ENCODE data around the gene HOXD9.

The HOXD9 gene

DNA sequence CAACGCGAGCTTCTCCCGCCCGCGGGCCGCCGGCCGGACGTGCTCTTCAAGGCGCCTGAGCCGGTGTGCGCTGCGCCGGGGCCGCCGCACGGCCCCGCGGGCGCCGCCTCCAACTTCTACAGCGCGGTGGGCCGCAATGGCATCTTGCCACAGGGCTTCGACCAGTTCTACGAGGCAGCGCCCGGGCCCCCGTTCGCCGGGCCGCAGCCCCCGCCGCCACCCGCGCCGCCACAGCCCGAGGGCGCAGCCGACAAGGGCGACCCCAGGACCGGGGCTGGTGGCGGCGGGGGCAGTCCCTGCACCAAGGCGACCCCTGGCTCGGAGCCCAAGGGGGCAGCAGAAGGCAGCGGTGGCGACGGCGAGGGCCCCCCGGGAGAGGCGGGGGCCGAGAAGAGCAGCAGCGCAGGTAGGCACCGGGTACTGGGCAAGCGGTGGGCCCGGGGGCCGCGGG lies 14.8 kb upstream of the HOXD9 start:
- no peaks in the 10 kb centered on the region for H3K9me3 ChIP-seq (ENCODE audit: control extremely low read depth in 1 of 5, control insufficient read depth in 4 of 5, insufficient read depth in 2 of 5, low read depth in 1 of 5, low read length in 4 of 5)
- H3K4me1 ChIP-seq (ENCODE audit: control extremely low read depth in 1 of 4, control insufficient read depth in 4 of 4, insufficient read depth in 4 of 4, low read length in 3 of 4), result peaks cover 0 to 10% (median 8%) of the 10 kb centered on the region in 4 experiments
- WGBS (ENCODE audit: insufficient coverage), result 3% methylated on average over 43 of the region's 59 CpGs
- H3K36me3 ChIP-seq (ENCODE audit: control insufficient read depth in 4 of 4, insufficient read depth in 4 of 4, low read length in 3 of 4), result no peaks in the 10 kb centered on the region
- H3K4me3 ChIP-seq (ENCODE audit: control insufficient read depth in 1 of 7, extremely low read depth in 1 of 7, insufficient read depth in 4 of 7, low read depth in 2 of 7, low read length in 6 of 7), result no peak overlapping the region
- H3K27me3 ChIP-seq (replicated peaks in 2 of 5; ENCODE audit: control insufficient read depth in 4 of 5, insufficient read depth in 5 of 5, low read length in 4 of 5), result peaks cover 25 to 99% (median 58%) of the 10 kb centered on the region in 5 experiments
- no peak for DNase-seq
- no peak overlapping the region for H3K27ac ChIP-seq (ENCODE audit: insufficient read depth in 1 of 2, low read depth in 1 of 2, low read length in 2 of 2, poor library complexity in 1 of 2, severe bottlenecking in 2 of 2)
- POLR2A ChIA-PET, result no interaction called here
- CTCF ChIA-PET, result no interaction called here

GRCh38 chr2:176109192-176109901 lies 13.2 kb upstream of the HOXD9 start:
- H3K4me1 ChIP-seq (ENCODE audit: control extremely low read depth in 1 of 4, control insufficient read depth in 4 of 4, insufficient read depth in 4 of 4, low read length in 3 of 4), result peaks cover 0 to 10% (median 8%) of the 10 kb centered on the region in 4 experiments
- POLR2A ChIA-PET, result no interaction called here
- DNase-seq, result no peak
- H3K4me3 ChIP-seq (ENCODE audit: control insufficient read depth in 1 of 7, extremely low read depth in 1 of 7, insufficient read depth in 4 of 7, low read depth in 2 of 7, low read length in 6 of 7), result no peak overlapping the region
- H3K27ac ChIP-seq (ENCODE audit: insufficient read depth in 1 of 2, low read depth in 1 of 2, low read length in 2 of 2, poor library complexity in 1 of 2, severe bottlenecking in 2 of 2), result no peak overlapping the region
- H3K27me3 ChIP-seq (replicated peaks in 2 of 5; ENCODE audit: control insufficient read depth in 4 of 5, insufficient read depth in 5 of 5, low read length in 4 of 5), result peaks cover 24 to 99% (median 57%) of the 10 kb centered on the region in 5 experiments
- WGBS (ENCODE audit: insufficient coverage), result 6% methylated on average over 20 of the region's 26 CpGs
- CTCF ChIA-PET, result interaction anchor here (1.6 to 3.6 kb wide), 5 partner anchors 7 to 1039 kb away, joined by 4 to 27 read pairs (median 12); partner anchors contain the start of gene HOXD9
- no peaks in the 10 kb centered on the region for H3K9me3 ChIP-seq (ENCODE audit: control extremely low read depth in 1 of 5, control insufficient read depth in 4 of 5, insufficient read depth in 2 of 5, low read depth in 1 of 5, low read length in 4 of 5)
- H3K36me3 ChIP-seq (ENCODE audit: control insufficient read depth in 4 of 4, insufficient read depth in 4 of 4, low read length in 3 of 4), result no peaks in the 10 kb centered on the region

DNA sequence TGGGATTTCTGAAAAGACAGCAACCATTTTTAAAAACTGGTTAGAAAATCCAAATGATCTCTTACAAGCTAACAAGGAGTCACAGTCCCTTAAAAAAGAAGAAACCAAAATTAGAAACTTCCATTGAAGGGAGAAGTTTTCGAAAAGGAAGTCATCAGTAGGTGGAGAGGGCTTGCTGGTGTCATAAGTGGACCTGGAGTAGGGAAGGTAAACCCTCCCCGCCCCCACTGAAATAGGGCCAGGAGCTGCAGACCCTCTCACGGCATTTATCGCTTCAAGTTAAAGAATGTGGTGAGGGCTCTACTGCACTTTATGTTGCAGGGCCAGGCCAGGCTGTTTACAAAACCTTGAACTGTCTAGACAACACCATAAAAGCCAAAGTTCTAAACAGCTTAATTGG lies 12.6 kb upstream of the HOXD9 start:
- CTCF ChIA-PET, result interaction anchor here (0.7 to 3.6 kb wide), 12 partner anchors 8 to 1038 kb away, joined by 3 to 27 read pairs (median 6); partner anchors contain the start of gene HOXD9
- Histone ChIP-seq H3K4me3 (ENCODE audit: control insufficient read depth in 1 of 7, extremely low read depth in 1 of 7, insufficient read depth in 4 of 7, low read depth in 2 of 7, low read length in 6 of 7) (no peak overlapping the region), H3K27me3 (replicated peaks in 2 of 5; ENCODE audit: control insufficient read depth in 4 of 5, insufficient read depth in 5 of 5, low read length in 4 of 5) (peaks cover 25 to 99% (median 63%) of the 10 kb centered on the region in 5 experiments), H3K27ac (ENCODE audit: insufficient read depth in 1 of 2, low read depth in 1 of 2, low read length in 2 of 2, poor library complexity in 1 of 2, severe bottlenecking in 2 of 2) (no peak overlapping the region), H3K4me1 (ENCODE audit: control extremely low read depth in 1 of 4, control insufficient read depth in 4 of 4, insufficient read depth in 4 of 4, low read length in 3 of 4) (peaks cover 0 to 10% (median 6%) of the 10 kb centered on the region in 4 experiments), H3K36me3 (ENCODE audit: control insufficient read depth in 4 of 4, insufficient read depth in 4 of 4, low read length in 3 of 4) (no peaks in the 10 kb centered on the region), H3K9me3 (ENCODE audit: control extremely low read depth in 1 of 5, control insufficient read depth in 4 of 5, insufficient read depth in 2 of 5, low read depth in 1 of 5, low read length in 4 of 5) (peaks cover 0 to 3% (median 0%) of the 10 kb centered on the region in 5 experiments)
- POLR2A ChIA-PET, result no interaction called here
- 10% methylated on average over 3 of the region's 4 CpGs for WGBS (ENCODE audit: insufficient coverage)
- DNase-seq, result no peak

DNA sequence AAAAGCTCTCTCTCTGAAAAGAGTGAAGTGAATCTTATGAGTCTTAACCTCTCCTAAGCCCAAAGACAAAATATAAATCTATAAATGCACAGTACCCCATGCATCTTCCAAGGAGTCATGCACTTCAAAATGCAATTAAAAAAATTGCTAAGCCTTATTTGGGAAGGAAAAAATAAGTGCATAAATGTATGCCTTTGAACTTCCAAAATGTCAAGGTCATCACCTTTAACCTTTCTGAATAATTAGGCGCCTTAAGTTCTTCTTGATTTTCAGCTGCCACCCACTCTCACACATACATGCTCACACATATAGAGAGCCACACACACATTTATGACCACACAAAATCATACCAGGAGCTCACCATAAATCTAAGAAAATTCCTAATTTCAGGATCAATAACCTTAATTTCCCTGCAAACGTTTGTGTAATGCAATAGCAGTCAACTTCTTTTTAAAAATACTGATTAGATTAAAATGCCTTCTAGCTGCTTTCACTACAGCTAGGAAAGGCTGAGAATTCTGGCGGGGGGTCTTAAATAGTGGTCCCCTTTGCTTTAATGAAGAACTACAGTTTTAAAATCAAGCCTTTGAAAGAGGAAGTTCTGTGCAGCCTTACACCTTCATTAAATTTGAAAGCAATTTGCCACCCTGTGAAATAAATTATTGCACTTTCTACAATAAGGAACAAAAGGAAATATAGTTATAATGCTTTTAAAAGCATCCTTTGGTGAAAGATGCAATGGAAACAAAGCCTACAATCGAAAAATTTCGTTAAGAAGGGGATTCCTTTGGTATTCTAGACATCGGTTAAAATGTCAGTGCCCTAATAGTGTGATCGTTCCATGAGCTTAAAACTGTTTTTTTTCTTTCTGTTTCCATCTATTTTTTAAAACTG lies 11.9 kb upstream of the HOXD9 start:
- peak in 1 of 3 donors; percentile 45 for DNase-seq
- ChIA-PET CTCF (interaction anchor here (0.7 to 3.6 kb wide), 21 partner anchors 9 to 1038 kb away, joined by 3 to 27 read pairs (median 4); partner anchors contain the start of gene HOXD9), POLR2A (interaction anchor here (0.6 to 1.2 kb wide), 2 partner anchors 9 to 911 kb away, joined by 3 to 5 read pairs; no protein-coding TSS in a partner anchor)
- Histone ChIP-seq H3K27me3 (replicated peaks in 2 of 5; ENCODE audit: control insufficient read depth in 4 of 5, insufficient read depth in 5 of 5, low read length in 4 of 5) (peaks cover 29 to 99% (median 69%) of the 10 kb centered on the region in 5 experiments), H3K27ac (ENCODE audit: insufficient read depth in 1 of 2, low read depth in 1 of 2, low read length in 2 of 2, poor library complexity in 1 of 2, severe bottlenecking in 2 of 2) (no peak overlapping the region), H3K36me3 (ENCODE audit: control insufficient read depth in 4 of 4, insufficient read depth in 4 of 4, low read length in 3 of 4) (no peaks in the 10 kb centered on the region), H3K4me1 (ENCODE audit: control extremely low read depth in 1 of 4, control insufficient read depth in 4 of 4, insufficient read depth in 4 of 4, low read length in 3 of 4) (peaks cover 0 to 10% (median 6%) of the 10 kb centered on the region in 4 experiments), H3K4me3 (ENCODE audit: control insufficient read depth in 1 of 7, extremely low read depth in 1 of 7, insufficient read depth in 4 of 7, low read depth in 2 of 7, low read length in 6 of 7) (no peak overlapping the region), H3K9me3 (ENCODE audit: control extremely low read depth in 1 of 5, control insufficient read depth in 4 of 5, insufficient read depth in 2 of 5, low read depth in 1 of 5, low read length in 4 of 5) (peaks cover 0 to 3% (median 0%) of the 10 kb centered on the region in 5 experiments)
- 21% methylated on average over 5 of the region's 7 CpGs for WGBS (ENCODE audit: insufficient coverage)

DNA sequence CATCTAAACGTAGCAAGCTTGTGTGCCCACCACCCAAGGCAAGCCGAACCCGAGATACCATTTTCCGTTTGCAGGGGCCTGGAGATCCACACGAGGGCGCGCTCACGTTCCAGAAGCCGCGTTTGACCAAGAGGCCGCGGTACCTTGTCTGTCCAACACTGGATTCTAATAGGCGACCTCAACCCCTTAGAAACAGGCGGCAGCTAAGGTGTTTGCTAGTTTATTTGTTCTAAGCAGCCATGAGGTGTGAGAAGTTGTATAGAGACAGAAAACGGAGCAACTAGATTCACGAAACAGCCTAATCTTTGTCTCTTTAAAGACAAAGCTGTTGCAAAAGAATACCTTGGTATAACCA lies 11.2 kb upstream of the HOXD9 start:
- Histone ChIP-seq H3K4me1 (ENCODE audit: control extremely low read depth in 1 of 4, control insufficient read depth in 4 of 4, insufficient read depth in 4 of 4, low read length in 3 of 4) (peaks cover 0 to 10% (median 6%) of the 10 kb centered on the region in 4 experiments), H3K36me3 (ENCODE audit: control insufficient read depth in 4 of 4, insufficient read depth in 4 of 4, low read length in 3 of 4) (no peaks in the 10 kb centered on the region), H3K27me3 (replicated peaks in 2 of 5; ENCODE audit: control insufficient read depth in 4 of 5, insufficient read depth in 5 of 5, low read length in 4 of 5) (peaks cover 27 to 99% (median 70%) of the 10 kb centered on the region in 5 experiments), H3K27ac (ENCODE audit: insufficient read depth in 1 of 2, low read depth in 1 of 2, low read length in 2 of 2, poor library complexity in 1 of 2, severe bottlenecking in 2 of 2) (no peak overlapping the region), H3K9me3 (ENCODE audit: control extremely low read depth in 1 of 5, control insufficient read depth in 4 of 5, insufficient read depth in 2 of 5, low read depth in 1 of 5, low read length in 4 of 5) (peaks cover 0 to 3% (median 0%) of the 10 kb centered on the region in 5 experiments), H3K4me3 (ENCODE audit: control insufficient read depth in 1 of 7, extremely low read depth in 1 of 7, insufficient read depth in 4 of 7, low read depth in 2 of 7, low read length in 6 of 7) (no peak overlapping the region)
- DNase-seq, result peak; percentile 62 to 66 (median 65)
- CTCF ChIA-PET, result interaction anchor here (0.9 to 3.6 kb wide), 18 partner anchors 9 to 1037 kb away, joined by 3 to 27 read pairs (median 4); partner anchors contain the start of gene HOXD9
- 0% methylated on average over 5 of the region's 16 CpGs for WGBS (ENCODE audit: insufficient coverage)
- POLR2A ChIA-PET, result interaction anchor here (1.2 kb wide), 1 partner anchor 9 kb away, joined by 3 read pairs; no protein-coding TSS in a partner anchor

DNA sequence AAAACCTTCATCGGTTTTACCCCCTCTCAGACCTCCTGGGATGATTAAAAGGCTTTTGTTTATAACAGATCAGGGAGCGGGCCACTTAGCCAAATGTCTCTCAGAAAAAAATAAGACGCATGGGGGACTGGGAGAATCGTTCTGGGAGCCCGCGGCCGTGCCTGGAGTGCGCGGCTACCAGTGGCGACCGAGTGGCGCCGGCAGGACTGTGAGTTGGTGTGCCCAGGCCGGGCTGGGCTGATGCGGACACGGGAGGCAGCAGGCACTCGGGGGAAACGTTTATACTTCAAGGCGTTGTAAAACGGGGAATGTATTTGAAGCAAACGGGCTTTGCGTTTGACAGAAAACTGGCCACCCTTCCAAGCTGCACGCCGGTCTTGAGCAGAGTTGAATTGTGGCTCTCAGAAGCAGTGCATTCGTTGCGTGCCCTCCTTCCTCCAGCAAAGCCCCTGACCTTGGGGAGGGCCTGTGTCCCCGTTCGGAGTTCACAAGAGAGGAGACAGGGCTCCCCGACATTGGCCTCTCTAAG lies 10.6 kb upstream of the HOXD9 start:
- Histone ChIP-seq H3K36me3 (ENCODE audit: control insufficient read depth in 4 of 4, insufficient read depth in 4 of 4, low read length in 3 of 4) (no peaks in the 10 kb centered on the region), H3K27ac (ENCODE audit: insufficient read depth in 1 of 2, low read depth in 1 of 2, low read length in 2 of 2, poor library complexity in 1 of 2, severe bottlenecking in 2 of 2) (no peak overlapping the region), H3K4me3 (ENCODE audit: control insufficient read depth in 1 of 7, extremely low read depth in 1 of 7, insufficient read depth in 4 of 7, low read depth in 2 of 7, low read length in 6 of 7) (no peak overlapping the region), H3K9me3 (ENCODE audit: control extremely low read depth in 1 of 5, control insufficient read depth in 4 of 5, insufficient read depth in 2 of 5, low read depth in 1 of 5, low read length in 4 of 5) (peaks cover 0 to 7% (median 0%) of the 10 kb centered on the region in 5 experiments), H3K4me1 (ENCODE audit: control extremely low read depth in 1 of 4, control insufficient read depth in 4 of 4, insufficient read depth in 4 of 4, low read length in 3 of 4) (peaks cover 0 to 8% (median 5%) of the 10 kb centered on the region in 4 experiments), H3K27me3 (replicated peaks in 2 of 5; ENCODE audit: control insufficient read depth in 4 of 5, insufficient read depth in 5 of 5, low read length in 4 of 5) (peaks cover 29 to 99% (median 75%) of the 10 kb centered on the region in 5 experiments)
- WGBS (ENCODE audit: insufficient coverage), result 8% methylated on average over 28 of the region's 29 CpGs
- CTCF ChIA-PET, result interaction anchor here (1.2 to 3.6 kb wide), 8 partner anchors 8 to 741 kb away, joined by 3 to 27 read pairs (median 12); partner anchors contain the start of gene HOXD9
- DNase-seq, result no peak
- POLR2A ChIA-PET, result interaction anchor here (1.2 kb wide), 1 partner anchor 8 kb away, joined by 3 read pairs; no protein-coding TSS in a partner anchor
